ENCODE data around the gene ESPL1. TPM values are rescaled to one million over a fixed set of nuclear protein-coding genes. Genes with fewer than 3 reads are reported as not detected.

ESPL1 gene
- total and polyA plus RNA-seq, 2 of the 13 experiments (the other 11 are each of a cell fraction or from before 2014, with no cell fraction given): 5.8 to 11.5 TPM

GRCh38 chr12:53221203-53222080 lies 46.7 kb upstream of the ESPL1 start (continued):
- TF ChIP-seq MAF1 (CRISPR knock-in tag; IDR thresholded peaks at IDR 0.05; ENCODE audit: borderline replicate concordance) (peak; percentile 51; the same call in 1 of the 2 replicates), AGO2 (optimal IDR thresholded peaks at IDR 0.05; ENCODE audit: low read depth, low read length) (peak; percentile 23), ETS1 (CRISPR knock-in tag; IDR thresholded peaks at IDR 0.05) (no peak), MXD4 (CRISPR knock-in tag; IDR thresholded peaks at IDR 0.05) (no peak), ATF2 (CRISPR knock-in tag; IDR thresholded peaks at IDR 0.05) (0 out of 2 replicates have a peak, but pooled peaks have one; percentile 18), BRCA1 (CRISPR knock-in tag; IDR thresholded peaks at IDR 0.05) (no peak), ZNF747 (CRISPR knock-in tag; IDR thresholded peaks at IDR 0.05; ENCODE audit: borderline replicate concordance) (no peak), SIX4 (CRISPR knock-in tag; IDR thresholded peaks at IDR 0.05) (no peak), HES4 (CRISPR knock-in tag; IDR thresholded peaks at IDR 0.05; ENCODE audit: borderline replicate concordance) (peak; percentile 55; the same call in 1 of the 2 replicates), ZNF256 (CRISPR knock-in tag; conservative IDR thresholded peaks at IDR 0.05) (0 out of 2 replicates have a peak, but pooled peaks have one; percentile 23), NFE2L2 (IDR thresholded peaks at IDR 0.05; ENCODE audit: low read length) (no peak), XRCC5 (optimal IDR thresholded peaks at IDR 0.05; ENCODE audit: low read length) (peak; percentile 44), RFXANK (CRISPR knock-in tag; IDR thresholded peaks at IDR 0.05) (no peak), ZNF33B (CRISPR knock-in tag; IDR thresholded peaks at IDR 0.05) (no peak)
- TF ChIP-seq, protein P1, sequence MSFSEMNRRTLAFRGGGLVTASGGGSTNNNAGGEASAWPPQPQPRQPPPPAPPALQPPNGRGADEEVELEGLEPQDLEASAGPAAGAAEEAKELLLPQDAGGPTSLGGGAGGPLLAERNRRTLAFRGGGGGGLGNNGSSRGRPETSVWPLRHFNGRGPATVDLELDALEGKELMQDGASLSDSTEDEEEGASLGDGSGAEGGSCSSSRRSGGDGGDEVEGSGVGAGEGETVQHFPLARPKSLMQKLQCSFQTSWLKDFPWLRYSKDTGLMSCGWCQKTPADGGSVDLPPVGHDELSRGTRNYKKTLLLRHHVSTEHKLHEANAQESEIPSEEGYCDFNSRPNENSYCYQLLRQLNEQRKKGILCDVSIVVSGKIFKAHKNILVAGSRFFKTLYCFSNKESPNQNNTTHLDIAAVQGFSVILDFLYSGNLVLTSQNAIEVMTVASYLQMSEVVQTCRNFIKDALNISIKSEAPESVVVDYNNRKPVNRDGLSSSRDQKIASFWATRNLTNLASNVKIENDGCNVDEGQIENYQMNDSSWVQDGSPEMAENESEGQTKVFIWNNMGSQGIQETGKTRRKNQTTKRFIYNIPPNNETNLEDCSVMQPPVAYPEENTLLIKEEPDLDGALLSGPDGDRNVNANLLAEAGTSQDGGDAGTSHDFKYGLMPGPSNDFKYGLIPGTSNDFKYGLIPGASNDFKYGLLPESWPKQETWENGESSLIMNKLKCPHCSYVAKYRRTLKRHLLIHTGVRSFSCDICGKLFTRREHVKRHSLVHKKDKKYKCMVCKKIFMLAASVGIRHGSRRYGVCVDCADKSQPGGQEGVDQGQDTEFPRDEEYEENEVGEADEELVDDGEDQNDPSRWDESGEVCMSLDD (CRISPR knock-in tag; IDR thresholded peaks at IDR 0.05; ENCODE audit: borderline replicate concordance): 0 out of 2 replicates have a peak, but pooled peaks have one; percentile 26
- TF ChIP-seq, protein P2, sequence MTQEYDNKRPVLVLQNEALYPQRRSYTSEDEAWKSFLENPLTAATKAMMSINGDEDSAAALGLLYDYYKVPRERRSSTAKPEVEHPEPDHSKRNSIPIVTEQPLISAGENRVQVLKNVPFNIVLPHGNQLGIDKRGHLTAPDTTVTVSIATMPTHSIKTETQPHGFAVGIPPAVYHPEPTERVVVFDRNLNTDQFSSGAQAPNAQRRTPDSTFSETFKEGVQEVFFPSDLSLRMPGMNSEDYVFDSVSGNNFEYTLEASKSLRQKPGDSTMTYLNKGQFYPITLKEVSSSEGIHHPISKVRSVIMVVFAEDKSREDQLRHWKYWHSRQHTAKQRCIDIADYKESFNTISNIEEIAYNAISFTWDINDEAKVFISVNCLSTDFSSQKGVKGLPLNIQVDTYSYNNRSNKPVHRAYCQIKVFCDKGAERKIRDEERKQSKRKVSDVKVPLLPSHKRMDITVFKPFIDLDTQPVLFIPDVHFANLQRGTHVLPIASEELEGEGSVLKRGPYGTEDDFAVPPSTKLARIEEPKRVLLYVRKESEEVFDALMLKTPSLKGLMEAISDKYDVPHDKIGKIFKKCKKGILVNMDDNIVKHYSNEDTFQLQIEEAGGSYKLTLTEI (CRISPR knock-in tag; conservative IDR thresholded peaks at IDR 0.05): no peak
- TF ChIP-seq, protein P3, sequence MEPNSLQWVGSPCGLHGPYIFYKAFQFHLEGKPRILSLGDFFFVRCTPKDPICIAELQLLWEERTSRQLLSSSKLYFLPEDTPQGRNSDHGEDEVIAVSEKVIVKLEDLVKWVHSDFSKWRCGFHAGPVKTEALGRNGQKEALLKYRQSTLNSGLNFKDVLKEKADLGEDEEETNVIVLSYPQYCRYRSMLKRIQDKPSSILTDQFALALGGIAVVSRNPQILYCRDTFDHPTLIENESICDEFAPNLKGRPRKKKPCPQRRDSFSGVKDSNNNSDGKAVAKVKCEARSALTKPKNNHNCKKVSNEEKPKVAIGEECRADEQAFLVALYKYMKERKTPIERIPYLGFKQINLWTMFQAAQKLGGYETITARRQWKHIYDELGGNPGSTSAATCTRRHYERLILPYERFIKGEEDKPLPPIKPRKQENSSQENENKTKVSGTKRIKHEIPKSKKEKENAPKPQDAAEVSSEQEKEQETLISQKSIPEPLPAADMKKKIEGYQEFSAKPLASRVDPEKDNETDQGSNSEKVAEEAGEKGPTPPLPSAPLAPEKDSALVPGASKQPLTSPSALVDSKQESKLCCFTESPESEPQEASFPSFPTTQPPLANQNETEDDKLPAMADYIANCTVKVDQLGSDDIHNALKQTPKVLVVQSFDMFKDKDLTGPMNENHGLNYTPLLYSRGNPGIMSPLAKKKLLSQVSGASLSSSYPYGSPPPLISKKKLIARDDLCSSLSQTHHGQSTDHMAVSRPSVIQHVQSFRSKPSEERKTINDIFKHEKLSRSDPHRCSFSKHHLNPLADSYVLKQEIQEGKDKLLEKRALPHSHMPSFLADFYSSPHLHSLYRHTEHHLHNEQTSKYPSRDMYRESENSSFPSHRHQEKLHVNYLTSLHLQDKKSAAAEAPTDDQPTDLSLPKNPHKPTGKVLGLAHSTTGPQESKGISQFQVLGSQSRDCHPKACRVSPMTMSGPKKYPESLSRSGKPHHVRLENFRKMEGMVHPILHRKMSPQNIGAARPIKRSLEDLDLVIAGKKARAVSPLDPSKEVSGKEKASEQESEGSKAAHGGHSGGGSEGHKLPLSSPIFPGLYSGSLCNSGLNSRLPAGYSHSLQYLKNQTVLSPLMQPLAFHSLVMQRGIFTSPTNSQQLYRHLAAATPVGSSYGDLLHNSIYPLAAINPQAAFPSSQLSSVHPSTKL (CRISPR knock-in tag; IDR thresholded peaks at IDR 0.05): 0 out of 2 replicates have a peak, but pooled peaks have one; percentile 29

Data from HepG2 (cell line).